HG03571 (cell line): Measurements from ENCODE around the gene SGMS1.
"Not testable (repeated sequence)": the region's sequence is repeated elsewhere in the genome, so short reads cannot be mapped to it uniquely, and the experiment has no call there.

Source experiments
- ATAC-seq: cut with Tn5 transposase; IDR thresholded peaks from one replicate; pipeline ENCODE4 v1.9.1; 2021; ENCODE audit not compliant: unreplicated experiment

The SGMS1 gene

DNA sequence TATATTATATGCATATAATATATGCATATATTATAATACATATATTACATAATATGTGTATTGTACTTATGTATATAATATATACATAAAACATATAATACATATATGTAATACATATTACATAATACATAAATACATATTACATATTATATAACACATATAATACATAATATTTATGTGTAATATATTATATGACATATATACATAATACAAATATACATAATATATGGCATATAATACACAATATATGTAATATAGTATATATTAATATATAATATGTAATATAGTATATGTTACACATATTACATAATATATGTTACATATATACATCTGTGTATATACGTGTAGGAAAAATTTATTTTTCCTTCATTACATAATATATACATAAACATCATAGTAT, 63.4 kb downstream of the SGMS1 start:
- no peak for ATAC-seq

- no peak for ATAC-seq
These were observed 65.4 kb downstream of the SGMS1 start for GRCh38 chr10:50558371-50558770.

DNA sequence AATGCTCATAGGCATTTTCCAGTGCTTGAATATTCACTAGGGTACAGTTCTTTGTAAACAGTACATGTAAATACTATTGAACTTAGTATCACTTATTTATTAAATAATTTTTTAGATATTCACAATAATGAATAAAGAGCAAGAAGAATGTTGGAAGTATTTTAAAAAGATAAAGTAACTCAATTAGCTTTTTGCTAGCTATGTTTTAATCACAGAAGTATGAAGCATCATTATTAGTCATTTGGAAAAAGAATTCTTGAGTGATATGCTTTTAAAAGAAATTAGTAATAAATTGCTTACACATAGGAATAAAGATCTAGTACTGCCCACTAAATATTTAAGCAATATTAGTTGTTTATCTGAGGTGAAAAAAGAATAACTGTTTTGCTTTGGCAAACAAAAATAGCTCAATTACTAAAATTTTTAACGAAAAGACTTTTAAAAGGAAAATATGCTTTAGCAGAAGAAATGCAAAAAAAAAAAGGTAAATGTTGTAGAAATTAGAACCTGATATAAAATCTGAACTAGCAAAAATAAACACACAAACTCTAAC, 66.5 kb downstream of the SGMS1 start:
- ATAC-seq: no peak

DNA sequence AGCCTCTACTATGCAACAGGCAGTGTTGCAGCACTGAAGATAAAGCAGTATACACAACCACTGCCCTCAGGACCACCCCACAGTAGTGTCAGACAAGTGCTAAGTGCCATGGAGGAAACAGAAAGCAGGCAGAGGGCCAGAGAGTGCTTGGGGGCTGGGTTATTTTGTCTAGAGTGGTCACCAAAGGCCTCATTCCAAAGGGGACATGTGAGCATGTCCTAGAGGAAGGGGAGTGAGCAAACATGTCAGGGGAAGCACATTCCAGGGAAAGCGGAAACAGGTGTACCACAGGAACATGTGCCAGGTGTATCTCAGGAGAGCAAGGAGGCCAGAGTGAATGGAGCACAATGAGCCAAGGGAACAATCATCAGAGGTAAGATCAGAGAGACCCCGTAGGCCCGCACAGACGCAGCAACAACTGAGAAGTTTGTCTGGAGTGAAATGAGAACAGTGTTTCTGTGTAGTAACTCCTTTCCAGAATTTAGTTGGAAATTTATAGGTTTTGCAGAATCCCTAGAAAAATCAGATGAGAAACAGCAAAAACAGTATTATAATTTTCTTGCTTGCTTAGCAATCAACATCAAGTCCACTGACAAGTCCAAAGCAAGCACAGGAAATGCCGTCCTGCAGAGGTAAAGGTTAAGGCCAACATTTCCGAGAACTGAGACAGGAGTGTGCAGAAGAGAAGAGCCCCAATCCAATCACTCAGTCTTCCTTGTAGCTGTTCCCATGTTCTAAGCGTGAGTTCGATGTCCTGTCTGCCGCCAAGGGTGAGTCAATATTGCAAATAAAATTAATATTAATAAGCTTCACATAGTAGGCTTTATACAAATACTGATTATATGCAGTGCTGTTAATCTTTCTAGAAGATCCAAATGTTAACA, 67.3 kb downstream of the SGMS1 start:
- no peak for ATAC-seq

- ATAC-seq: no peak
These were observed 68.7 kb downstream of the SGMS1 start for GRCh38 chr10:50554995-50555568.

- no peak for ATAC-seq
These were observed 69.3 kb downstream of the SGMS1 start for GRCh38 chr10:50554376-50554994.

GRCh38 chr10:50552771-50553535, 70.8 kb downstream of the SGMS1 start:
- ATAC-seq: no peak

DNA sequence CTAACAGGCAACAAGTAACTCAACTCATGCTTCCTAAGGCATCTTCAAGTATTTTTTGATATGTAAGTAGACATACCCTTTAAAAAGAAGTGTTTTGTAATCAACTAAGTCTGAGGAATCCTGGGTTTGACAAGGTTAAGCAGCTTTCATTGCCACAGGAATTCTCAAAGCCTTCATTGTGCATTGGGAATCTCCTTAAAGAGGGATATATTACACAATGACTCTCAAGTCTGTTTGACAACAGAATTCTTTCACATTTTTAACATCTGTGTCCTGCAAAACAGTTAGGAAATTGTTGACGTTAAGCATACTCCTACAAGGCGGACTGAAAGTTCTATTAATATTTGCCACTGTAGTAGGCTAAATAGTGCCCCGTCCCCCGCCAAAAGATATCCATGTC, 71.4 kb downstream of the SGMS1 start:
- ATAC-seq: no peak

DNA sequence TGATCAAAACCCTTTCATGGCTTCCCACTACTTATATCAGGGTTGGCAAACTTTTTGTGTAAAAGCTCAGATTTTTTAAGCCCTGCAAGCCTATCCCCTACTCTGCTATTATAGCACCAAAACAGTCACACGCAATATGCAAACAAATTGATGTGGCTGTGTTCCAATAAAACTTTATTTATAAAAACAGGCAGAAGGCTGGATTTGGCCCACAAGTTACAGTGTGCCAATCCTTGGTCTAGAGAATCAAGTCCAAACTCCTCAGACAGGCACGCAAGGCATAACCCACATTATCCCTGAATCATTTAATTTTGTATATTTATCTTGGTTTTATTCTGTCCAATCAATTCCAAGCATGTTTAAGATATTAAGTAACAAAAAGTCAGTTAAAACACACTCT, 71.9 kb downstream of the SGMS1 start:
- ATAC-seq: no peak

GRCh38 chr10:50550291-50550839, 73.4 kb downstream of the SGMS1 start:
- ATAC-seq: no peak

DNA sequence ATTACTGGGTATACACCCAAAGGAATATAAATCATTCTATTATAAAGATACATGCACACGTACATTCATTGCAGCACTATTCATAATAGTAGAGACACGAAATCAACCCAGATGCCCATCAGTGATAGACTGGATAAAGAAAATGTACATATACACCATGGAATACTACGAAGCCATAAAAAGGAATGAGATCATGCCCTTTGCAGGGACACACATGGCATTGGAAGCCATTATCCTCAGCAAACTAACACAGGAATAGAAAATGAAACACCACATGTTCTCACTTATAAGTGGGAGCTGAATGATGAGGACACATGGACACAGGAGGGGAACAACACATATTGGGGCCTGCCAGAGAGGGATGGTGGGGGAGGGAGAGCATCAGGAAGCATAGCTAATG, 74.6 kb downstream of the SGMS1 start:
- ATAC-seq: not testable (repeated sequence)

GRCh38 chr10:50548481-50548880, 75.3 kb downstream of the SGMS1 start:
- not testable (repeated sequence) for ATAC-seq

GRCh38 chr10:50546287-50546686, 77.5 kb downstream of the SGMS1 start:
- not testable (repeated sequence) for ATAC-seq

GRCh38 chr10:50545846-50546245, 77.9 kb downstream of the SGMS1 start:
- no peak for ATAC-seq

- ATAC-seq: no peak
These were observed 78.8 kb downstream of the SGMS1 start for GRCh38 chr10:50544857-50545429.

- no peak for ATAC-seq
These were observed 79.5 kb downstream of the SGMS1 start for GRCh38 chr10:50544095-50544856.

DNA sequence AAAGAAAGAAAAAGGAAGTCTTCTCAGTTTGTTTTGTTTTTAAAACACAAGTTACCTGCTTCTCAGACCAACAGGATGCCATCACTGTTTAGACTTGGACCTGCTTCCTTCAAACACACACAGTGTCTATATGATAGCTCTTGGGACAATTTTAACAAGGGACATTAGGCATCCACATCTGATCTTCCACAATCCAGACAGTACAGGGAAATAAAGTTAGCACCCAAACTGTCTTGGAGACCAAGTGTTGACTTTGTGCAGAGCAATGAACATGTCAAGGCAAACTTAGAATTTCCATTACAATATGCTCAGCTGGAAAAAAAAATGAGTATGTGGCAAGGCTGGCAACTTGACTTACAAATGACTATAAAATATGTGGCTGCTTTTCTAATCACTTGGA, 80.9 kb downstream of the SGMS1 start:
- no peak for ATAC-seq

DNA sequence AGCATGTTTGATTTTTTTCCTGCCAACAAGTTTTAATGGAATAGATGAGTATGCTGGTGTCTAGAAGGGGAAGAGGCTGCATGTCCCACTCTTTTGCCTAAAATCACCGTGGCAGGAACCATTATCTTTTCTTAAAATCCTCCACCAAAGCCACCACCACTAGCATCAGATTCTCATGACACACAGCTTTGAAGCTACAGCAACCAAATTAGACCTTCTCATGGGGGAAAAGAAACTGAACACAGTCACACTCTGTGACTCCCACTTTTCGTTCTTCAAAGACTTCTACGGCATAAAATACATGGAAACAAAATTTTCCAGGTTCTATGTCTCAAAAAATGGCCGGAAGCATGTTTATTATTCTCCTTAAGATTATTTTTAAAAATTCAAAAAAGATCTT, 81.8 kb downstream of the SGMS1 start:
- no peak for ATAC-seq

- no peak for ATAC-seq
These were observed 82.4 kb downstream of the SGMS1 start for GRCh38 chr10:50541317-50541716.

DNA sequence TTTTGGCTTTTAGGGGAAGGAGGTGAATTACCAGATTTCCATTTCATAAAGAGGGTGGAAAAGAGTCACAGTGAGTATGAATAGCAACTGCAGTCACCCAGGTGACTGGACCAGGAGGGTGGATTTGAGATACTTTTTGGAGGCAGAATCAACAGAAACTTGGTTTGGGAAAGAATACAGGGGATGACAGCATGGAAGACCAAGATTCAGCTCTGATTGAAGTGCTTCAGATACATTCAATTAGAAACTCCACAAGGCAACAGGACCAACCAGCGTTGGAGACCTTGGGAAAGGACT, 83.0 kb downstream of the SGMS1 start:
- ATAC-seq: peak; percentile 13
